Urinary bladder (tissue), 4 donors: Measurements from ENCODE around the gene RAB1B. TPM values are rescaled to one million over a fixed set of nuclear protein-coding genes. Genes with fewer than 3 reads are reported as not detected.
"Not testable (repeated sequence)": the region's sequence is repeated elsewhere in the genome, so short reads cannot be mapped to it uniquely, and the experiment has no call there.

Experiments used
- DNase-seq: peaks from one replicate; pipeline ENCODE4 v3.0.0-alpha.2; 2015; ENCODE audit errors: extremely low spot score
- H3K27ac ChIP-seq: one replicate; pipeline ENCODE4 v1.5.1; 2013; ENCODE audit warnings: low read depth, mild to moderate bottlenecking, moderate library complexity
- H3K36me3 ChIP-seq: one replicate; pipeline ENCODE4 v1.6.1; 2013; ENCODE audit warnings: mild to moderate bottlenecking, moderate library complexity; ENCODE audit not compliant: insufficient read depth
- H3K4me1 ChIP-seq: one replicate; pipeline ENCODE4 v1.6.1; 2013; ENCODE audit warnings: mild to moderate bottlenecking, moderate library complexity; ENCODE audit not compliant: insufficient read depth
- H3K4me3 ChIP-seq: one replicate; pipeline ENCODE4 v1.5.1; 2013; ENCODE audit warnings: low read depth, low read length
- WGBS: extraction: QIAGEN DNeasy Blood & Tissue Kit; methylation state at CpG from one replicate; pipeline ENCODE4 v1.1.7; 2013; 5-methylcytosine and 5-hydroxymethylcytosine counted together
- polyA plus RNA-seq: library from polyadenylated mRNA; stranded (reverse); fragments of 200-250 nt; gene quantifications from one replicate; pipeline ENCODE4 v1.2.3, GENCODE V29; 2013
- total RNA-seq: library from RNA; depleted of rRNA; stranded (reverse); fragments of >200 nt; gene quantifications from one replicate; pipeline ENCODE4 v1.2.3, GENCODE V29; 2014
- donor health status: healthy with polysubstance abuse.
- donor health status: healthy.

Gene RAB1B
- total and polyA plus RNA-seq, 2 donors = 34.3 to 190 TPM

DNA sequence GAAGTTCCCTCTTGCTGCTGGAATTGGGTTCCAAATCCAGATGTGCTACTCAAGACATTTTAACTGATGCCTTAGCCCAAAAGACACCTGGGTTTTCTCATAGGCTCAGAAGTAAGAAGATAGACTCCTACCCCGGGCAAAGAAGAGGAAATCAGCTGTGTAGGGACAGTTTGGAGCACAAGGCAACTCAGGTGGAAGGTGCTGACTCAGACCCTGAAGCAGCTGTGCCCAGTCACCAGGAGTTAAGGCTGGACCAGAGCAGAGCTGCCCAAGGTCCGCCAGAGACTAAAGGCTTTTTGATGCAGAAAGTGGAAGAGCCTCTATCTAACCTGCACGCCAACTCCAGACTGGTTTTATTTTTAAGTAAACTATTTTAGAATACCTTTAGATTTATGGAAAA lies 20.6 kb upstream of the RAB1B start:
- no peaks in the 10 kb centered on the region for H3K4me1 ChIP-seq
- DNase-seq = no peak
- no peak overlapping the region for H3K27ac ChIP-seq
- 87% methylated on average over 3 of the region's 3 CpGs for WGBS
- no peak overlapping the region for H3K4me3 ChIP-seq
- peaks cover 2% of the 10 kb centered on the region for H3K36me3 ChIP-seq

DNA sequence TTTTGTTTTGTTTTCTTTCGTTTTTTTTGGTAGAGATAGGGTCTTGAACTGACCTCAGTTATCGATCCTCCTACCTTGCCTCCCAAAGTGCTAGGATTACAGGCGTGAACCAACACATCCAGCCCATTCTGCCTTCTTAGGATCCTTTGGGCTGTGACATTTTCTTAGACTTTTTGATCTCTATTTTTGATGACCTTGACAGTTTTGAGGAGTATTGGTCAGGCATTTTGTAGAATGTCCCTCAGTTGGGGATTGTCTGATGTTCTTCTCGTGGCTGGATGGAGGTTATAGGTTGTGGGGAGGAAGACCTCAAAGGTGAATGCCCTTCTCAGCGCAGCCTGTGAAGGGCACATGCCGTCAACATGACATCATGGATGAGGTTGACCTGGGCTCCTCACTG lies 19.5 kb upstream of the RAB1B start:
- Histone ChIP-seq H3K4me3 (no peak overlapping the region), H3K4me1 (no peaks in the 10 kb centered on the region), H3K36me3 (no peaks in the 10 kb centered on the region), H3K27ac (no peak overlapping the region)
- 91% methylated on average over 6 of the region's 6 CpGs for WGBS
- DNase-seq = no peak

GRCh38 chr11:66251809-66252208 lies 16.6 kb upstream of the RAB1B start:
- Histone ChIP-seq H3K36me3 (no peaks in the 10 kb centered on the region), H3K4me1 (no peaks in the 10 kb centered on the region), H3K27ac (no peak overlapping the region), H3K4me3 (no peak overlapping the region)
- 68% methylated on average over 7 of the region's 7 CpGs for WGBS
- DNase-seq = no peak

- H3K4me1 ChIP-seq, H3K36me3 ChIP-seq, H3K27ac ChIP-seq, H3K4me3 ChIP-seq, DNase-seq: not testable (repeated sequence)
- 72% methylated on average over 6 of the region's 6 CpGs for WGBS
These were observed 15.4 kb upstream of the RAB1B start for GRCh38 chr11:66253081-66253480.

GRCh38 chr11:66258473-66258893 lies 10.0 kb upstream of the RAB1B start:
- DNase-seq = no peak
- 4% methylated on average over 28 of the region's 28 CpGs for WGBS
- peak overlapping the region; percentile 90 for H3K4me3 ChIP-seq
- peak overlapping the region; percentile 51 for H3K27ac ChIP-seq
- no peaks in the 10 kb centered on the region for H3K4me1 ChIP-seq
- no peaks in the 10 kb centered on the region for H3K36me3 ChIP-seq

GRCh38 chr11:66259225-66259624 lies 9.2 kb upstream of the RAB1B start:
- no peak overlapping the region for H3K27ac ChIP-seq
- DNase-seq = no peak
- H3K4me3 ChIP-seq = no peak overlapping the region
- H3K36me3 ChIP-seq = no peaks in the 10 kb centered on the region
- H3K4me1 ChIP-seq = no peaks in the 10 kb centered on the region
- WGBS = 99% methylated on average over 2 of the region's 2 CpGs

- no peaks in the 10 kb centered on the region for H3K36me3 ChIP-seq
These were observed 8.5 kb upstream of the RAB1B start for GRCh38 chr11:66259956-66260355.

GRCh38 chr11:66261578-66261977 lies 6.9 kb upstream of the RAB1B start:
- no peaks in the 10 kb centered on the region for H3K36me3 ChIP-seq
- no peak overlapping the region for H3K27ac ChIP-seq
- 90% methylated on average over 16 of the region's 16 CpGs for WGBS
- H3K4me3 ChIP-seq = no peak overlapping the region
- H3K4me1 ChIP-seq = no peaks in the 10 kb centered on the region
- DNase-seq = no peak

More at GRCh38 chr11:66259956-66260355, 8.5 kb upstream of the RAB1B start:
- WGBS = 90% methylated on average over 4 of the region's 4 CpGs
- Histone ChIP-seq H3K4me3 (no peak overlapping the region), H3K4me1 (no peaks in the 10 kb centered on the region), H3K27ac (no peak overlapping the region)
- no peak for DNase-seq

- no peak overlapping the region for H3K4me3 ChIP-seq
- DNase-seq = no peak
- H3K36me3 ChIP-seq = no peaks in the 10 kb centered on the region
- 91% methylated on average over 5 of the region's 5 CpGs for WGBS
- H3K4me1 ChIP-seq = no peaks in the 10 kb centered on the region
- no peak overlapping the region for H3K27ac ChIP-seq
These were observed 6.2 kb upstream of the RAB1B start for GRCh38 chr11:66262191-66262590.

DNA sequence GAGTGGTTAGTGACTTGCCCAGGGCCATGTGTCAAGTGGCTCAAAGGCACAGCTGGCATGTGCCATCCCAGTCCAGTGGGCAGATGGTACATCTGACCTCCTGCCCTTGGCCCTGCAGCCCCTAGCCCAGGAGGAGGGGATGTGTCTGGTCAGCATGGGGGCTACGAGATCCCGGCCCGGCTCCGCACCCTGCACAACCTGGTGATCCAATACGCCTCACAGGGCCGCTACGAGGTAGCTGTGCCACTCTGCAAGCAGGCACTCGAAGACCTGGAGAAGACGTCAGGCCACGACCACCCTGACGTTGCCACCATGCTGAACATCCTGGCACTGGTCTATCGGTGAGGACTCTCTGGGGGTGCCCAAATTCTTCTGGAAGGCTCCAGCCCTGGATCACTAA lies 5.7 kb upstream of the RAB1B start:
- no peak overlapping the region for H3K4me3 ChIP-seq
- 95% methylated on average over 12 of the region's 12 CpGs for WGBS
- no peak for DNase-seq
- H3K4me1 ChIP-seq = no peaks in the 10 kb centered on the region
- no peaks in the 10 kb centered on the region for H3K36me3 ChIP-seq
- H3K27ac ChIP-seq = no peak overlapping the region

DNA sequence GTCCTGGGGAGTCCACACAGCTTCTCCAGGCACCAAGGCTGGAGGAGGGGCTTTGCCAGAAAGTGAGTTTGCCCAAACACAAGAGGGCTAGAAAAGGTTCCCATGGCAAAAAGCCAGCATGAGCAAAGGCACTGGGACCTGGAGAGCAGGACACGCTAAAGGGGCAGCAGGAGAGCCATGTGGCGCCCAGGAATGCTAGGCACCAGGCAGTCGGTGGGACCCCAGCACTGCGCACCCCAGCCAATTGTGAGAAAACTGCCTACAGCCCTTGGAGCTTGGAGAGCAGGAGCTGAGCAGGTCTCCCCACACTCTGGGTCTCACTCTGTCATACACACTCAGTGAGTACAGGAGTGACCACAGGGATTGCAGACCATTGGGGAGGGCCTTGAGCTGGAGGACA lies 5.2 kb upstream of the RAB1B start:
- no peak overlapping the region for H3K27ac ChIP-seq
- no peaks in the 10 kb centered on the region for H3K36me3 ChIP-seq
- no peaks in the 10 kb centered on the region for H3K4me1 ChIP-seq
- no peak overlapping the region for H3K4me3 ChIP-seq
- DNase-seq = no peak
- WGBS = 88% methylated on average over 4 of the region's 4 CpGs

DNA sequence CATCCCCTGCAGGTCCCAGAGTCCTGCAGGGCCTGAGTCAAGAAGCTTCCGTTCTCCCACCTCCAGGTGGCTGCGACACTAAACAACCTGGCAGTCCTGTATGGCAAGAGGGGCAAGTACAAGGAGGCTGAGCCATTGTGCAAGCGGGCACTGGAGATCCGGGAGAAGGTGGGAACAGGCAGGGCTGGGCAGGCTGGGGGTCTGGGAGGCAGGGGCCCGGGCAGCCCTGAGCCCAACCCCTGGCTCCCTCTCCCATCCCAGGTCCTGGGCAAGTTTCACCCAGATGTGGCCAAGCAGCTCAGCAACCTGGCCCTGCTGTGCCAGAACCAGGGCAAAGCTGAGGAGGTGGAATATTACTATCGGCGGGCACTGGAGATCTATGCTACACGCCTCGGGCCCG lies 4.7 kb upstream of the RAB1B start:
- no peak for DNase-seq
- no peaks in the 10 kb centered on the region for H3K36me3 ChIP-seq
- WGBS = 93% methylated on average over 10 of the region's 10 CpGs
- no peak overlapping the region for H3K27ac ChIP-seq
- no peak overlapping the region for H3K4me3 ChIP-seq
- no peaks in the 10 kb centered on the region for H3K4me1 ChIP-seq

- Histone ChIP-seq H3K4me3 (no peak overlapping the region), H3K27ac (no peak overlapping the region), H3K4me1 (no peaks in the 10 kb centered on the region), H3K36me3 (no peaks in the 10 kb centered on the region)
- WGBS = 87% methylated on average over 8 of the region's 8 CpGs
- DNase-seq = no peak
These were observed 4.1 kb upstream of the RAB1B start for GRCh38 chr11:66264383-66264782.

DNA sequence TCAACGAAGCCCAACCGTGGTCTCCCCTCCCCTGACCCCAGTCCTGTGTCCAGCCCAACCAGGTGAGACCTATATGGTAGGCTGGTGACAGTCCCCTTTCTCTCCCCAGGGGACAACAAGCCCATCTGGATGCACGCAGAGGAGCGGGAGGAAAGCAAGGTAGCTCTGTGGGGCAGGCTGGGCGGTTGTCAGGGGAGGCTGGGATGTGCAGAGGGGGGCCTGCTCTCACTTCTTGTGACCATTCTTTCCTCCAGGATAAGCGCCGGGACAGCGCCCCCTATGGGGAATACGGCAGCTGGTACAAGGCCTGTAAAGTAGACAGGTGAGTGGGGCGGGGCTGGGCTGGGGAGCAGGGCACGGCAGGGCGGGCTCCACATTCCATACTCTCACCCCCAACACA lies 3.5 kb upstream of the RAB1B start:
- H3K36me3 ChIP-seq = no peaks in the 10 kb centered on the region
- H3K4me1 ChIP-seq = no peaks in the 10 kb centered on the region
- H3K4me3 ChIP-seq = no peak overlapping the region
- WGBS = 72% methylated on average over 12 of the region's 12 CpGs
- no peak for DNase-seq
- no peak overlapping the region for H3K27ac ChIP-seq
